NCI-H82 treated with DMSO at 0.1 percent for 48 hours (cell line): ENCODE data around the gene HDAC11.

Experiments used
- DNase-seq: peaks from one replicate; lab custom pipeline; 2025; ENCODE audit not compliant: unreplicated experiment; lab: John Stamatoyannopoulos, UW

HDAC11 gene

GRCh38 chr3:13506680-13507079 is 26.6 kb downstream of the HDAC11 start:
- DNase-seq = no peak

- DNase-seq = no peak
Observed at GRCh38 chr3:13507247-13507569, 27.1 kb downstream of the HDAC11 start.

- DNase-seq = no peak
Observed at GRCh38 chr3:13507570-13508339, 27.6 kb downstream of the HDAC11 start.

GRCh38 chr3:13508496-13508895 is 28.4 kb downstream of the HDAC11 start:
- no peak for DNase-seq

GRCh38 chr3:13509059-13509815 is 29.1 kb downstream of the HDAC11 start:
- DNase-seq = no peak

GRCh38 chr3:13509816-13510192 is 29.7 kb downstream of the HDAC11 start:
- no peak for DNase-seq

- DNase-seq = no peak
Observed at GRCh38 chr3:13512451-13512850, 32.3 kb downstream of the HDAC11 start.

GRCh38 chr3:13513051-13513912 is 33.2 kb downstream of the HDAC11 start:
- no peak for DNase-seq

- DNase-seq = no peak
Observed at GRCh38 chr3:13513913-13514517, 33.9 kb downstream of the HDAC11 start.

- no peak for DNase-seq
Observed at GRCh38 chr3:13514639-13515435, 34.7 kb downstream of the HDAC11 start.

GRCh38 chr3:13515786-13516759 is 36.0 kb downstream of the HDAC11 start:
- DNase-seq = no peak

GRCh38 chr3:13516760-13517135 is 36.6 kb downstream of the HDAC11 start:
- no peak for DNase-seq

- DNase-seq = no peak
Observed at GRCh38 chr3:13517253-13517977, 37.3 kb downstream of the HDAC11 start.

- no peak for DNase-seq
Observed at GRCh38 chr3:13518516-13518953, 38.4 kb downstream of the HDAC11 start.

GRCh38 chr3:13519006-13519791 is 39.1 kb downstream of the HDAC11 start:
- no peak for DNase-seq

- no peak for DNase-seq
Observed at GRCh38 chr3:13520326-13520880, 40.3 kb downstream of the HDAC11 start.

GRCh38 chr3:13521309-13521708 is 41.2 kb downstream of the HDAC11 start:
- DNase-seq = no peak
